ACHN (cell line): ENCODE data around the gene PLEKHM1.
"Not testable (repeated sequence)": the region's sequence is repeated elsewhere in the genome, so short reads cannot be mapped to it uniquely, and the experiment has no call there.

Experiments used
- DNase-seq: peaks from one replicate; pipeline ENCODE4 v3.0.0-alpha.2; 2015
- in situ Hi-C: cut with HindIII; loops from 2 replicates; pipeline ENCODE4 v1.10.0; 2017; ENCODE audit warnings: low sequenced_read_pairs, low pct_ligation_motif_present, low pct_unique_long_range_greater_than_20kb

PLEKHM1 gene

DNA sequence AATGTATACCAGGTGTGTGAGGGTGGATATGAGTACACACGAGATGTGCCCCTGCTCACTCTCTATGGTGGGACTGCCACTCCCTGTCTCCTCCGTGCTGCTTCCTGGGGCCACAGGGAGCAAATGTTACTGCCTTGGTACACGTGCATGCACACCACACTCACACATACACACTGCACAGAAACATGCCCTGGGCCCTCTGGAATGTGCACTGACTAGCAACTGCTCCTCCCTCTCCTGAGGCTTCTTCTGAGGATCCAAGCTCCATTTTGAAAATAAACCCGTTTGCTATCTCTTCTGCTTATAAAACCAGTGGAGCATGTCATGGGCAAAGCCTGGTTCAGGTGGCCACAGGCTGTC is 21.3 kb downstream of the PLEKHM1 start:
- DNase-seq, in situ Hi-C loops: not testable (repeated sequence)

DNA sequence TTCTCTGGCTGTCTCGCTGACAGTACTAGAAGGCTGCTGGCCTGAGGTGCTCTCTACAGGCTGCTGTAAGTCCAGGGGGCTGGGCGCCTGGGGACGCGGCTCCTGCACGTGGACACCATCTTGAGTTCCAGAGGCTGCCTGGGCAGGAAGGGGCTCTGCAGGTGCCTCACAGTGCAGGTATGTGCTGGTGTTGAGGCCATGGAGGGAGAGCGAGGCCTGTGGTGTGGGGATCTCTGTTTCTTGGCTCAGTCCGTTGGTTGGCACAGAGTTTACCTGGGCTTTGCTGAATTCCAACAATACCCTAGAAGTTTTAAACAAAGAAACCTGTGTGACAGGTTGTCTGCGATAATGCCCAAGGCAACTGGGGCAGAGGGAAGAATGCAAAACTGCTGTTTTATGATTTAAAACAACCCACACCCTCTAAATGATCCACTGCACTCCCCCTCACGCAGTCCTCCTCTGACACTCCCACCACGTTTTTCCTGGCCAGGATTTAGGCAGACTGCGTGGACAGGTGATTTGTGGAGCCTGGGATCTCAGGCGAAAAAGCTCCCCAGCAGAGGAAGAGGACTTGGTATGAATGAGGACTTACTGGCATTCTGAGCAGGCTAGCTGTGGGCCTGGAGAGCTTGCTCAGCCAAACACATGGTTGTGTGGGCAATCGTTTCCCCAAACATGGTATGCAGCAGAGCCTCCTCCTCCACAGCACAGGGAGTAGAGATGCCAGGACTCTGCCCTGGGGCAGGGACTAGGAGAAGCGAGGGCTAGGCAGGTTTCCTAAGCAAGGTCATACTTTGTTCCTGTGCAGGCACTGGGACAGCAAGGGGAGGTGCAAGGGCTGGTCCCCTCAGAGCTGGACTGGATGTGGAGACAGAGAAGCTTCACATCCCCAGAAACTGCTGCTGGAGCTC is 22.0 kb downstream of the PLEKHM1 start:
- in situ Hi-C loops, DNase-seq: not testable (repeated sequence)

DNA sequence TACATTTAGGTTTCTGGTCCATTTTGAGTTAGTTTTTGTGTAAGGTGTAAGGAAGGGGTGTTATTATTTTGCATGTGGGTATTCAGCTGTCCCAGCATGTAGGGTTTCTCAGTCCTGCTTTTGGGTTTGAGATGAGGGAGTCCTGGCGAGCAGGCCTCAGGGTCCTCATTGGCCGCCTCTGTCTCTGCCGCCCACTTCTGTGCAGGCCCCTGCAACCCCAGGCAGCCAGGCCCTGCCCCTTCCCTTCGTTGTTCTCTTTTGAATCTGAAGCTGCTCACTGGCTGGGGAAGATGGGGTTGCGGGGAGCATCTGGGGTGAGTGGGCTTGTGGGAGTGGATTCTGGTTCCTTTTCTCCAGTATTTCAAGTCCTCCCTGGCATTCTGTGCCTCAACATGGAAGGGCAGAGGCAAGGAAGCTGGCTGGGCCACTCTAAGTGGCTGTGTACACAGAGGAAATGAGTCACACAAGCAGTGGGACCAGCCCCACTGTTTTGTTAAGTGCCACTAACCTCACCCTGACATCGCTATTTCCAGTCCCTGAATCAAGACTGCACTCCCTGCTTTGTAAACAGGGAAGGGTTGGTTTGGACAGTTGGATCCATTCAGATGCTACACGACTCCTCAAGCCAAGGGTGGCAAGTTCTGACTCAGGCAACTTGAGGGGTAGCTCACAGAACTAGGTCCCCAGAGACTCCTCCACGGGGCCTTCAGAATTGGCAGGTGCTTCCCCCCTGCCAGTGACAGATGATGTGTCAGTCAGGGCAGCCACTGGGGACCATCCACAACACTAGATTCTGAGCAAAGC is 28.8 kb downstream of the PLEKHM1 start:
- in situ Hi-C loops, result not testable (repeated sequence)
- DNase-seq, result peak; percentile 50

DNA sequence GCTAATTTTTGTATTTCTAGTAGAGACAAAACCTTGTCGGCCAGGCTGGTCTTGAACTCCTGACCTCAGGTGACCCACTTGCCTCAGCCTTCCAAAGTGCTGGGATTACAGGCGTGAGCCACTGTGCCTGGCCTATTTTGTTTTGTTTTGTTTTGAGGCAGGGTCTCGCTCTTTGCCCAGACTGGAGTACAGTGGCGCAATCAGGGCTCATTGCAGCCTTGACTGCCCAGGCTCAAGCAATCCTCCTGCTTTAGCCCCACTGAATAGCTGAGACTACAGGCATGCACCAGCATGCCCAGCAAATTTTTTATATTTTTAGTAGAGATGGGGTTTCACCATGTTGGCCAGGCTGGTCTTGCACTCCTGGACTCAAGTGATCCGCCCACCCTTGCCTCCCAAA is 30.1 kb downstream of the PLEKHM1 start:
- in situ Hi-C loops, DNase-seq: not testable (repeated sequence)

DNA sequence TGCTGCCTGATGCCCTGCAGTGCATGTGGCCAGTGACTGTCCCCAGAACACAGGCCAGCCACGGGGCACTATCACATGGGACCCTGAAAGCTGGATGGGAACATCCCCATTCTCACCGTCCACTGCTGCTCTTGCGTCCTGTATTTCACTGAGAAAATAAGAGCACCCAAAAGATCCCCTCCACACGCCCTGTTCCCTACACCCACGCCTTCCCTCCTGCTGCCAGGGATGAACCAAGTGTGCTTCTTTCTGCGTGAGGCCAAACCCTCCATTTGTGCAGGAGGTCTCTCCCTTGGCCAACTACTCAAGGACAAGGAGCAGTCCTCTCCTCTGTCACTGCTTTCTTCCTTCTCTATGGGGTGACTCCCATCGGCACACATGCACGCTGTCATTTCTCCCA is 36.2 kb downstream of the PLEKHM1 start:
- DNase-seq, in situ Hi-C loops: not testable (repeated sequence)

DNA sequence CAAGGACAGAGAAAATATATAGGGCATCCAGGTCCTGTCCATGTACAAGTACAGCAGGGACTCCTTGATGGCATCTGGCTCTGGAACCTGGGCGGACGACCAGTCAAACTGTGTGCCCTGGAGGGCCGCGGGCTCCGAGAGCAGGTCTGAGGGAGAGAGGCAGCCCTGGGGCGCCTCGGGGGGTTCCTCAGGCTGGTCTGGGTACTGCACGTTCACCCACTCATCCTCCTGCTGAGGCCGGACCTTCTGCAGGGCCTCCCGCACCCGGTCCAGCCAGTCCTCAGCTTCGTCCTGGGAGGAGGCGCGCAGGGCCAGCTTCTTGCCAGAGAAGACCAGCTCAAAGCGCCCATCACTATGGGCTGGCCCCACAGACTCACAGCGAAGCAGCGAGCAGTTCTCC is 36.8 kb downstream of the PLEKHM1 start:
- in situ Hi-C loops, DNase-seq: not testable (repeated sequence)

DNA sequence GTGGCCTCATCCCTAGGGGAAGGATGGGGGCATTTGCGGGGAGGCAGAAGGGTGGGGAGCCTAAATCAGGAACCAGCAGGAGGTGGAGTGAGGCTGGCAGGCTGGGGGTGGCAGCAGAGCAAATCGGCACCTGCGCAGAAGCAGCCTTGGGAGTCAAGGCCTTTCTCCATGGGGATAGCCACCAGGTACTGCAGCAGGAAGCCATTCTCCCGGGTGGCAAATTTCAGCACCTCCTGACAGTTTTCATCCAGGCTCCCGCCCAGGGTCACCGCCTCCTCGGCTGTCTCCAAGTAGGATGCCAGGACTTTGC is 37.3 kb downstream of the PLEKHM1 start:
- in situ Hi-C loops, DNase-seq: not testable (repeated sequence)

DNA sequence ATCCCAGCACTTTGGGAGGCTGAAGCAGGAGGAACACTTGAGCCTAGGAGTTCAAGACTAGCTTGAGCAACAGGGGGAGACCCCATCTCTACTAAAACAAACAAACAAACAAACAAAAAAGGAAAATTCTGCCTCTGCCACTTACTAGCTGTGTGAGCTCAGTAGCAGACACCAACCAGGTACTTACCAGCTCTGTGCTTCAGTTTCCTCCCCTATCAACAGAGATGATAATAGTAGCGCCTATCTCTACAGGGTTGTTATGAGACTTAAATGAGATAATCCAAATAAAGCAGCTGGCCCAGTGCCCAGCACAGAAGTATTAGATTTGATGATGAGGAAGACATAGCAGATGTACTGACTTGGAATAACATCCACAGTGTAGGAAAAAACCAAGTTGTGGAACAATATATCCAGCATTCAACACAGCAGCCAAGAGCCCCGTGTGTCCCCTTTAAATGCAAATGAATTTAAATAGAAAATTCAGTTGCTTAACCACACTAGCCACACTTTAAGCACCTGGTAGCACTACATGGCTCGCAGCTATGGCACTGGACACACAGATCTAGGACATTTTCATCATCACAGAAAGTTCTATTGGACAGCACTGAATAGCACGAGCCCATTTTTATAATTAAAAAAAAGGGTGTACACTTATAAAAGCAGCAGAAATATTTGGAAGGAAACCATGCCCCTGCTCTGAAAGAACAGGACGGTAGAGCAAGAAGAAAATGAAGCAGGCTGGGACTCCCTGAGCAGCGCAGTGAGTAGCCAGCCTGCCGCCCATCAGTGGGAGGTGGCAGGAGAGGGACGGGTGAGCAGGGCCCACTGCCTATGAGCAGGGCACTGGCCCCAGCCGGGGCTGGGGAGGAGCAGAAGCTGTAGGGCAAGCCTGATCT is 37.9 kb downstream of the PLEKHM1 start:
- in situ Hi-C loops, DNase-seq: not testable (repeated sequence)

DNA sequence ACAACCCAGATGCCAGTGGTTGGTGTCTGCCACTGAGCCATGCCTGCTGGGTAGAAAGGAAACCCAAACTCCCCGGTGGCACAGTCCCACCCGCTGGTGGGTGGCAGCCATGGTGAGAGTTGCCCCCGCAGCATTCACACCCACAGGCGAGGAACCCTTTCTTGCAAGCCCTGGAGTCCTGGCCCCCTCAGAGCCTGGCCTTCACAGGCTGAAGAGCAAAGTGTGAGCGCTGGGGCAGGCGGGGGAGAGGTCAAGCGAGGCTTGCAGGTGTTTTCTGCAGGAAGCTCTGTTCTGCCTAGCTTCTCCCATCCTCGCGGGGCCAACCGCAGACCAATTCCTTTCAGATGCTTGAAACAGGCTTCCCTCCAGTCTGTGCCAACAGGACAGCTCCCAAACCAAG is 38.9 kb downstream of the PLEKHM1 start:
- DNase-seq, in situ Hi-C loops: not testable (repeated sequence)

DNA sequence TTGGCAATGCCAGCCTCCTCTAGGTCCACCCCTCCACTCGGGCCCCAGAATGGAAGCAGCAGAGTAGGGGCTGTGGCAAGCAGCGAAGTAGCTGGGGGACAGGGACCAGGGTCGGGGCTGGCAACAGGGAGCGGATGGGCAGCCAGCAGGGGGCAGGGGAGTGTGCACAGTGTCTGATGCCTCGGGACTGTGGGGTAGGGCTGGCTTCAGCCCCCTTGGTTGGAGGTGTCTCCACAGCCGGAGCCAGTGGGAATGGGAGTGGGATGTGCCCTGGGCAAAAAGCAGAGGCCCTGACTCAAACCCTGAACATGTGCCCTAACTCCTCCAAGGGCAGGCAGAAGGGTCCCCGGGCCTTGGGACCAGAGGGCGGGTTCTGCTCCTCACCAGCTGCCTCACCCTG is 39.4 kb downstream of the PLEKHM1 start:
- in situ Hi-C loops, result no loop called here
- DNase-seq, result no peak

DNA sequence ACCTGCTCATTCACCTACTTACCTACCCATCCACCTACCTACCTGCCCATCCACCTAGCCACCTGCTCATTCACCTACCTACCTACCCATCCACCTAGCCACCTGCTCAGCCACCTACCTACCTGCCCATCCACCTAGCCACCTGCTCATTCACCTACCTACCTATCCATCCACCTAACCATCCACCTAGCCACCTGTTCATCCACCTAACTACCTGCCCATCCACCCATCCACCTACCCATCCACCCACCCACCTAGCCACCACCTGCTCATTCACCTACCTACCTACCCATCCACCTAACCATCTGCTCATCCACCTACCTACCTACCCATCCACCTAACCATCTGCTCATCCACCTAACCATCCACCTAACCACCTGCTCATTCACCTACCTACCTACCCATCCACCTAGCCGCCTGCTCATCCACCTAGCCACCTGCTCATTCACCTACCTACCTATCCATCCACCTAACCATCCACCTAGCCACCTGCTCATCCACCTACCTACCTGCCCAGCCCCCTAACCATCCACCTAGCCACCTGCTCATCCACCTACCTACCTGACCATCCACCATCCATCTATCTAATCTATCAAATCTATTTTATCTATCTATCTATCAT is 40.7 kb downstream of the PLEKHM1 start:
- in situ Hi-C loops, DNase-seq: not testable (repeated sequence)

DNA sequence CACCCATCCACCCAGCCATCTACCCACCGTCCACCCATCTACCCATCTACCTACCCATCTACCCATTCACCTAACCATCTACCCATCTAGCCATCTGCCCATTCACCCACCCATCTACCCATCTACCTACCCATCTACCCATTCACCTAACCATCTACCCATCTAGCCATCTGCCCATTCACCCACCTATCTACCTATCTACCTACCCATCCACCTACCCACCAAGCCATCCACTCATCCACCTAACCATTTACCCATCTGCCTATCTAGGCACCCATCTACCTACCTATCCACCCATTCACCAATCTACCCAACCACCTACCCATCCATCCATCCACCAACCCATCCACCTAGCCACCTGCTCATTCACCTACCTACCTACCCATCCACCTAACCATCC is 41.3 kb downstream of the PLEKHM1 start:
- in situ Hi-C loops, DNase-seq: not testable (repeated sequence)

DNA sequence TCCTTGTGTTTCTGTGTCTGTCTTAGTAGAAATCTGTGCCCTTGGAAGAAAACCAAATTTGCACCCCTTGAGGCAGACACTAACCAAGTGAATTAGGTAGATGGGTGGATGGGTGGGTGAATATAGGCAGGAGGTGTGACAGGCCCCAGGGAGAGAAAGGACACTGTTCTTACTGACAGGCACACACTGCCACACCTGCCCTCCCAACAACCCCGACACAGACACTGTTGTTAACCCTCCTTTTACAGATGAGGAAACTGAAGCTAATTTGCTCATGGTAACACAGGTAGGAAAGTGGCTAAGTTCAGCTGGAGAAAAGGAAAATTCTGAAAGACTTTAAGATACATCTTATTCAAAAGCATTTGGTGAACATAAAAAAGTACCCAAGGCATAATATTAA is 42.0 kb downstream of the PLEKHM1 start:
- in situ Hi-C loops, result not testable (repeated sequence)

DNA sequence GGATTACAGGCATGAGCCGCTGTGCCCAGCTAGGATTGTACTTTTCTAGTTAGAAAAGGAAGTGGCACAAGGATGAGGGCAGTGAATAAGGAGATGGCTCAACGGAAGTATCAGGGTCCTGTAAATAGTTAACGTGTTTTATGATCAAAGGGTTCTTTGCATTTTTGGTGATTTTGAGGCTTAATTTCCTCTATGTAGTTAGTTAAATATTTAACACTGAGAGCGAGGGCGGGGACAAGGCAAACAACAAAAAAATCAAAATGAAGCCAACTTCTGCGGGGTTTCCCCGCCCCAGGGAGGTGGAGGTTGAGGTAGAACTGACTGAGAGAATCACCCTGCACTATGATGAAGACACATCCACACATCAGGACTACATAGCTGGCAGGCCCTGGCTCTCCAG is 42.5 kb downstream of the PLEKHM1 start:
- in situ Hi-C loops, DNase-seq: not testable (repeated sequence)

More for the DNA sequence above, 42.0 kb downstream of the PLEKHM1 start:
- DNase-seq, result not testable (repeated sequence)

DNA sequence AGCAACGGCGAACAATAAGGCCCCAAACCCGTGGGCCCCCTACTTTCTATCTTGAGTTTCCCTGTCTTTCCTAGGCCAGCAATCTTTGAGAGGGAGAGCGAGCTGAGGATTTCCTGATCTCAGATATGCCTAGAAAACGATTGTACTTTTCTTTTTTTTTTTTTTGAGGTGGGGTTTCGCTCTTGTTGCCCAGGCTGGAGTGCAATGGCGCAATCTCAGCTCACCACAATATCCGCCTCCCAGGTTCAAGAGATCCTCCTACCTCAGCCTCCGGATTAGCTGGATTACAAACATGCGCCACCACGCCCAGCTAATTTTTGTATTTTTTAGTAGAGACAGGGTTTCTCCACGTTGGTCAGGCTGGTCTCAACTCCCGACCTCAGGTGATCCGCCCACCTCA is 42.9 kb downstream of the PLEKHM1 start:
- DNase-seq, in situ Hi-C loops: not testable (repeated sequence)

DNA sequence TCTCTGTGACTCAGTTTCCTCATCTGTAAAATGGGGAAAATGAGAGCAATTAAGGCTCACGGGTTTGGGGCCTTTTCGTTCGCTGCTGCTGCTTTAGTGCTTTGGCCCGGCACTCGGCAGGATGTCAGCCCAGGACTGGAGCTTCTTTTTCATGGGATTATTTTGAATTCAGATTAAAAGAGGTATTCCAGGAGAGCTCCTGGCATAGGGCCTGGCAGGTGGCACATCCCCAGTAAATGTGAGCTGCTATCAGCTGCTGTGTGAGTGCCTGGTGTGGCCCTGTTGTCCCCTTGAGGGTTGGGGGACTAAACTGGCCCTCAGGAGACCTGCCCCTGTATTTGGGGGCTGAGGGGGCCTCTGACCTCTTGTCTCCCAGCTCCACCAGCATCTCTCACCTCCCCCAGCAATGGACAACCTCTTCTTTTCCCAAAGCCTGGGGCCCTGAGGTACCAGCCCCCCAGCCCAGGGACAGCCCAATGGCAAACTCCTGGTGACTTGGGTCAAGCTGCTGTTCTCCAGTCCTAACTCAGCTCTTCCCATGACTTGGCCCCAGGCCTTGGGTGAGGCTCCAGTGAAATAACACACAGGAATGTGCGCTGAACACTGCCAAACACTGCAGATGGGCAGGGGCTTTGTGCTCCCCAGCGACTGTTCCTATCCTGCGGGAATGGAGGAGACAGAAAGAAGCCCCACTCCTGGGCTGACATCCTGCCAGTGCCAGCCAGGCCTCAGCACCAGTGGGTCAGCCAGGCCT is 43.5 kb downstream of the PLEKHM1 start:
- DNase-seq, in situ Hi-C loops: not testable (repeated sequence)

DNA sequence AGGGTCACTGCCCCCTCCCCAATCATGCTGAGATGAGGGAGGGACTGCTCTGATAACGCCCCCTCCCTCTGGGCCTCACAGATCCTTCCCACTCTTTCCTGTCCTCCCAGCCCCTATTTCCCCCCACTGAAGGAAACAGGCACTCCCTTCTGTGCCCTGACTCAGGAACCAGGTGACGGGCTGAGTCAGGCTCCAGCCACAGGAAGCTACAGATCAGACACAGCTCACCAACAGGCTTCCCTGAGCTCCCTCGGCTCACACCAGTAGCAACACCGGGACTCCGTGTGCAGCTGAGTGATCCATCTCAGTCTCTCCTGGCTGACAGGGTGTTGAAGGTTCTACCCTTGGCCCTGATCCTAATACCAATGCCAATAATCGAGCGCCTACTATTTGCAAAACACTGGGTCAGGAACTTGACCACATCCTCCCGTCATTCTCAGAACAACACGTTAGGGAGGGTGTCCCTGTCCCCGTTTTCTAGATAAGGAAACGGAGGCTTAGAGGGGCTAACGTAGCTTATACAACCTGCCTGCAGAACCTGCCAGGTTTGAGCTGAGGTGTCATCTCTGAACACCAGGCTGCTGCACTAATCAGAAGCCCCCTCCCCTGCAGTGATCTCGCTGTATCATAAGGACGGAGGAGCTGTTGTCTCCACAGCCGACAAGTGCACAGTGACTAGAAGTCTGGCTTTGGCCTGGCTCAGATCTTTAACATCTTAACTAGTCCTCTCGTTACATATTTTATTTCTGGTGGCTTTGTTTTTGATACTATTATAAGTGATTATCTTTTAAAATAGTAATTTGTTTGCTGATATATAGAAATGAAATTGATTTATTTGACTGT is 44.4 kb downstream of the PLEKHM1 start:
- DNase-seq, result peak; percentile 78
- in situ Hi-C loops, result not testable (repeated sequence)
